Fibroblast of the aortic adventitia (primary cell): ENCODE measurements around the gene ACSS3. TPM values are rescaled to one million over a fixed set of nuclear protein-coding genes. Genes with fewer than 3 reads are reported as not detected.

Source experiments
- DNase-seq: peaks from one replicate; pipeline ENCODE4 v3.0.0-alpha.2; 2010; ENCODE audit warnings: low read depth
- H3K4me3 ChIP-seq: 2 replicates; pipeline ENCODE4 v1.5.1; 2011; ENCODE audit warnings: low read depth, mild to moderate bottlenecking, control low read depth, low read length, moderate library complexity
- small RNA-seq: library from RNA; depleted of rRNA; stranded (forward); fragments of <200 nt; gene quantifications from one replicate; pipeline ENCODE3, GENCODE V24; 2012
- total RNA-seq: library from RNA; depleted of rRNA; stranded (reverse); fragments of >200 nt; gene quantifications from 2 replicates; pipeline ENCODE4 v1.2.3, GENCODE V29; 2012; ENCODE audit warnings: low replicate concordance
- TF ChIP-seq, protein P1 (sequence below): IDR thresholded peaks from 2 replicates; pipeline ENCODE4 v1.5.1; 2011; ENCODE audit warnings: mild to moderate bottlenecking, low read length, control low read depth, inconsistent platforms; ENCODE audit not compliant: insufficient read depth

Gene ACSS3
- total RNA-seq, 1 donor: 24.5 TPM

DNA sequence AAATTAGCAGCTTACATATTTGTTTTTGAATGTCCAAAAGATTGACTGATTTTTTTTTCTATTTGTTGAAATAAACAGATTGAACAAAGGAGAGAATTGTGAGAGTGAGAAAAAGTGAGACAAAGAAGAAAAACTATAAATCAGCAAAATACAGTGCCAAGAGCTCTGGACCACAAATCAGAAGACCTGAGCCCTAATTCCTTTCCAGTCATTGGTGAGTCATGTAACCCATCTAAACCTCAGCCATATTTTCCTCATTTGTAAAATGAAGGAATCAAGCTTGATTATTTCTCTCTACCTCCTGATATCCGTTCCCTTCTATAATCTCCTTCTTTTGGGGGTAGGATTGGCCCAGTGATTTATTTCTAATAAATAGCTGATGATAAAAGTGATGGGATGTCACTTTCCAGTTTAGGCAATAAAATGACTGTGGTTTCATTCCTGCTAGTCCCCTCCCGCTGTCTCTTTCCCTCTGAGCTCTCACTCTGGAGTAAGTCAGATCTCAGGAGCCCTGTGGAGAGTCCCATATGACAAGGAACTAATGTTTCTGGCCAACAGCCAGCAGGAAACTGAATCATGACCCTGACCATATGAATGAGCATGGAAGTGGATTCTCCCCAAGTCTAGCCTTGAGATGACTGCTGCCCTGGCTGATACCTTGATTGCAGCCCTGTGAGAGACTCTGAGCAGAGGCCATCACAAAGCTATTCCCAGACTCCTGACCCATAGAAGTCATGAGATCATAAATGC lies 218.9 kb downstream of the ACSS3 start:
- peak; percentile 27 for DNase-seq
- TF ChIP-seq, protein P1, sequence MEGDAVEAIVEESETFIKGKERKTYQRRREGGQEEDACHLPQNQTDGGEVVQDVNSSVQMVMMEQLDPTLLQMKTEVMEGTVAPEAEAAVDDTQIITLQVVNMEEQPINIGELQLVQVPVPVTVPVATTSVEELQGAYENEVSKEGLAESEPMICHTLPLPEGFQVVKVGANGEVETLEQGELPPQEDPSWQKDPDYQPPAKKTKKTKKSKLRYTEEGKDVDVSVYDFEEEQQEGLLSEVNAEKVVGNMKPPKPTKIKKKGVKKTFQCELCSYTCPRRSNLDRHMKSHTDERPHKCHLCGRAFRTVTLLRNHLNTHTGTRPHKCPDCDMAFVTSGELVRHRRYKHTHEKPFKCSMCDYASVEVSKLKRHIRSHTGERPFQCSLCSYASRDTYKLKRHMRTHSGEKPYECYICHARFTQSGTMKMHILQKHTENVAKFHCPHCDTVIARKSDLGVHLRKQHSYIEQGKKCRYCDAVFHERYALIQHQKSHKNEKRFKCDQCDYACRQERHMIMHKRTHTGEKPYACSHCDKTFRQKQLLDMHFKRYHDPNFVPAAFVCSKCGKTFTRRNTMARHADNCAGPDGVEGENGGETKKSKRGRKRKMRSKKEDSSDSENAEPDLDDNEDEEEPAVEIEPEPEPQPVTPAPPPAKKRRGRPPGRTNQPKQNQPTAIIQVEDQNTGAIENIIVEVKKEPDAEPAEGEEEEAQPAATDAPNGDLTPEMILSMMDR: no peak
- H3K4me3 ChIP-seq: no peak overlapping the region

DNA sequence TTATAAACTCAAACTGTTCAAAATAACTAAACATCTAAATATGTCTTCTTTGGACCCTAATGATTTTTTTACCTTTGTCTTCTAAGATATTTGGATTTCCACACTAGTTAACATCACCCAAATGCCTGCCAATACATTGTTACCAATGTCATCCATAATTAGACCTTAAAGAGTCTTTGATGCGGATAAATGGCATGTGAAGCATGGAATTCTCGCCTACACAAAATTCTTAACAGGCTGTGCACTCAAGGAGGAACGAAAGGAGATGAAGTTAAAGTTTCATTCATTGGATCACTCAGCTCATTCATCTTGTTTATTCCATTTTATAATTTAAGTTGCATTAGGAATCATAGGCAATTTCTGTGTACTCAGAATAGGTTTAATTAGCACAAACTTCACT lies 219.7 kb downstream of the ACSS3 start:
- no peak overlapping the region for H3K4me3 ChIP-seq
- no peak for DNase-seq
- TF ChIP-seq, protein P1: no peak

DNA sequence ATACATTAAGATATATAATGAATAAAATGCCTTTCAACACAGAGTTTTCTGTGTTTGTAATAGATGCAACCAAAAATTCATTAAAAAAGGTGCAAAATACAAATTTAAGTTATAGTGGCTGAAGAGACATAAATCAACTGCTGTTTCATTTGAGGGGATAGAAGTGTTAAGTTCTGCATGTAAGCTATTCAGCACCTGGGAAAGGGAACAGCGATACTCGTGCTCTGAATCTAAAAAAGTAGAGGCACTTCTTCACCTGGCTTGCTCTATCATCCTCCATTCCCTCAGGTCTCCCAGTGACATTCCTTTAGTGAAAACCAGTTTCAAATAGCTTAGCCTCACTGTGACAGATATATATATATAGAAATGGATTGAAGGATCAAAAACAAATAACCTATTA lies 222.6 kb downstream of the ACSS3 start:
- no peak overlapping the region for H3K4me3 ChIP-seq
- TF ChIP-seq, protein P1: no peak
- no peak for DNase-seq

DNA sequence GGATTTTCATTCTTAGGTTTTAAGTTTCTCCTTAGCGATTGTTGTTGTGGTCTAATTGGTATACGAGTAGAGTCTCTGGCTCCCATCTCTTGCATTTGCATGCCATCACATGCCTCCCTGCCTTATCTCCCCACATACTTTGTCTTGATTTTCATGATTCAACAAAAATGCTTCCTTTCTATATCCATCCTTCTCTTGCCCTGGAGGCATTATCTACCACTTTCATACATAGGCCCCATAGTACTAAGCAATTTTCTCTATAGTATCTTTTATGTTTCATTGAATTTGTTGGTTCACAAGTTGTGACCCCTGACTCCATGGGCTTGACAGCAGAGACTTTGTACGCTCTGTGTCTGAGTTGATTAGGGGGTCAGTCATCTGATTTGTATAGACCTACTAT lies 226.1 kb downstream of the ACSS3 start:
- DNase-seq: no peak
- H3K4me3 ChIP-seq: no peak overlapping the region
- TF ChIP-seq, protein P1: no peak

Small RNAs within 50 kb of the gene (small RNA-seq; reads per million reads assigned to genes)
- gene MIR4699: not detected

Other genes with a start within 250 kb of the ACSS3 start
- gene LIN7A, start 140.1 kb upstream of the ACSS3 start, total RNA-seq: 6.6 and 8.9 TPM in 2 replicates